A549 (cell line): ENCODE data around the gene MNS1.
"Not testable (repeated sequence)": the region's sequence is repeated elsewhere in the genome, so short reads cannot be mapped to it uniquely, and the experiment has no call there.

Experiments used
- CTCF ChIP-seq: fragments of >200 bp; sonication (Bioruptor Twin); formaldehyde crosslinking; IDR thresholded peaks from 3 replicates; pipeline ENCODE4 v1.5.1; 2016
- KDM5A ChIP-seq: fragments of 200-600 bp; sonication (generic); IDR thresholded peaks from 2 replicates; pipeline ENCODE4 v1.6.1; 2016; ENCODE audit warnings: antibody characterized with exemption, mild to moderate bottlenecking
- MYC ChIP-seq: IDR thresholded peaks from 2 replicates; pipeline ENCODE4 v1.6.1; 2012; ENCODE audit warnings: mild to moderate bottlenecking, inconsistent platforms, low read length, improper control_type of control experiment, borderline replicate concordance
- POLR2A ChIP-seq: IDR thresholded peaks from 2 replicates; pipeline ENCODE4 v1.6.1; 2012; ENCODE audit warnings: mild to moderate bottlenecking, low read length
- RNF2 ChIP-seq: fragments of 200-600 bp; sonication (generic); IDR thresholded peaks from 2 replicates; pipeline ENCODE4 v1.6.1; 2016; ENCODE audit warnings: low read depth, mild to moderate bottlenecking, antibody characterized with exemption, moderate library complexity, borderline replicate concordance
- SREBF2 ChIP-seq: fragments of 450-650 bp; IDR thresholded peaks from 2 replicates; pipeline ENCODE4 v1.6.1; 2014; ENCODE audit warnings: mild to moderate bottlenecking, moderate library complexity
- USF2 ChIP-seq: fragments of 450-650 bp; IDR thresholded peaks from 2 replicates; pipeline ENCODE4 v1.6.1; 2014; ENCODE audit warnings: antibody characterized with exemption

- TF ChIP-seq MYC, CTCF, POLR2A, SREBF2, USF2, RNF2, KDM5A: not testable (repeated sequence)
Measured at GRCh38 chr15:56413114-56413733, 51.7 kb downstream of the MNS1 start.
